ENCODE data around the gene COL28A1. TPM values are rescaled to one million over a fixed set of nuclear protein-coding genes. Genes with fewer than 3 reads are reported as not detected.

COL28A1 gene
- total and polyA plus RNA-seq, 7 donors: 0.29 to 6.3 (median 1.9) TPM

DNA sequence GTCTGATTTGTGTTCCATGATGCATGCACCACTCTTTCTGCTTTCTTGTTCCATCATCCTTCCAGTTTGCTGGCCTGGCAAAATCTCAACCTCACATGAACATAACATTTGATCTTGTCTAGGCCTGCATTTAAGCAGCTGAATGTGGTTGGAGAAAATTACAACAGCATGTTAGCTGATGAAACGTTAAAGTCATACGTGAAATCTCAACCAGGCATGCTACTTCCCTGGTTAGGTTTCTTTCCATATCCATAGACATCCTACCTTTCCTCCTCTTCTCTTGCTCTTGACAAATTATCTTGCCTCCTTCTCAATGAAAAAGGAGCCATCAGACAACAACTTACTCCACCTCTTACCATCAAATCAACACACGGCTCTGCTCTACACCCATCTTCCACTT lies 199.8 kb downstream of the COL28A1 start:
- ATAC-seq (no peak), DNase-seq (no peak)
- H3K27ac ChIP-seq: no peak overlapping the region
- no peaks in the 10 kb centered on the region for H3K4me1 ChIP-seq
- WGBS, 3 donors: 61 to 75% (median 64%) methylated on average over 3 of the region's 3 CpGs
- H3K4me3 ChIP-seq: no peak overlapping the region
- no peaks in the 10 kb centered on the region for H3K9me3 ChIP-seq
- TF ChIP-seq, protein P1, sequence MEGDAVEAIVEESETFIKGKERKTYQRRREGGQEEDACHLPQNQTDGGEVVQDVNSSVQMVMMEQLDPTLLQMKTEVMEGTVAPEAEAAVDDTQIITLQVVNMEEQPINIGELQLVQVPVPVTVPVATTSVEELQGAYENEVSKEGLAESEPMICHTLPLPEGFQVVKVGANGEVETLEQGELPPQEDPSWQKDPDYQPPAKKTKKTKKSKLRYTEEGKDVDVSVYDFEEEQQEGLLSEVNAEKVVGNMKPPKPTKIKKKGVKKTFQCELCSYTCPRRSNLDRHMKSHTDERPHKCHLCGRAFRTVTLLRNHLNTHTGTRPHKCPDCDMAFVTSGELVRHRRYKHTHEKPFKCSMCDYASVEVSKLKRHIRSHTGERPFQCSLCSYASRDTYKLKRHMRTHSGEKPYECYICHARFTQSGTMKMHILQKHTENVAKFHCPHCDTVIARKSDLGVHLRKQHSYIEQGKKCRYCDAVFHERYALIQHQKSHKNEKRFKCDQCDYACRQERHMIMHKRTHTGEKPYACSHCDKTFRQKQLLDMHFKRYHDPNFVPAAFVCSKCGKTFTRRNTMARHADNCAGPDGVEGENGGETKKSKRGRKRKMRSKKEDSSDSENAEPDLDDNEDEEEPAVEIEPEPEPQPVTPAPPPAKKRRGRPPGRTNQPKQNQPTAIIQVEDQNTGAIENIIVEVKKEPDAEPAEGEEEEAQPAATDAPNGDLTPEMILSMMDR (IDR thresholded peaks at IDR 0.05): no peak
- peaks cover 0 to 3% (median 0%) of the 10 kb centered on the region in 3 donors for H3K27me3 ChIP-seq (ENCODE audit: insufficient read depth in 3 of 3, low read length in 2 of 3)
- no peaks in the 10 kb centered on the region for H3K36me3 ChIP-seq (ENCODE audit: insufficient read depth in 1 of 2, low read depth in 1 of 2)
- intact Hi-C loops (cut with DNase I): no loop called here

DNA sequence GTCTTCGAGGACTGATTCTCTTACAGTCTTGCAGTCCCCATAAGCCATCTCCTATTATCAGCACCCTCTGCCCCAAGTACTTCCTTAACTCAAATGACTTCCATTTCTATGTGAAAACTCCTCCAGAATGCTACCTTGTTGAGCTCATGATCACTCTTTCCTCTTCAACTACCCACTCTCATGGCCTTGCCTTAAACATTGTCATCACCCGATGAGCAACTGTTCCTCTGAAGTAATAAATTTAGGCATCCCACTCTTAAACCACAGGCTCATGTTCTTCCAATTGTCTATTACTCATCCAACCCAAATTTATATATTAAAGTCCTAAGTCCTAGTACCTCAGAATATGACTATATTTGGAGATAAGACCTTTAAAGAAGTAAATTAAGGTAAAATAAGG lies 200.5 kb downstream of the COL28A1 start:
- 90 to 96% (median 94%) methylated on average over 2 of the region's 2 CpGs for WGBS, 3 donors
- H3K4me3 ChIP-seq: no peak overlapping the region
- peaks cover 0 to 3% (median 0%) of the 10 kb centered on the region in 3 donors for H3K27me3 ChIP-seq (ENCODE audit: insufficient read depth in 3 of 3, low read length in 2 of 3)
- H3K4me1 ChIP-seq: no peaks in the 10 kb centered on the region
- intact Hi-C loops (cut with DNase I): no loop called here
- no peak for DNase-seq
- H3K36me3 ChIP-seq (ENCODE audit: insufficient read depth in 1 of 2, low read depth in 1 of 2): no peaks in the 10 kb centered on the region
- no peaks in the 10 kb centered on the region for H3K9me3 ChIP-seq
- TF ChIP-seq, protein P1 (IDR thresholded peaks at IDR 0.05): no peak
- no peak overlapping the region for H3K27ac ChIP-seq
- ATAC-seq: no peak

DNA sequence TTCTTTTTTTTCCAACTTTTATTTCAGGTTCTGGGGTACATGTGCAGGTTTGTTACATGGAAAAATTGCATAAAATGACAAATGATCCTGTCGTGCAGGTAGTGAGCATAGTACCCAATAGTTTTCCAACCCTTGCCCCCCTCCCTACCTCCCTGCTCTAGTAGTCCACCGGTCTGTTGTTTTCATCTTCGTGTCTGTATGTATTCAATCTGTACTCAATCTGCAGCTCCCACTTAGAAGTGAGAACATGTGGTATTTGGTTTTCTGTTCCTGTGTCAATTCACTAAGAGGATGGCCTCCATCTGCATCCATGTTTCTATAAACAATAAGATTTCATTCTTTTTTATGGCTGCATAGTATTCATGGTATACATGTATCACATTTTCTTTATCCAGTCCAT lies 202.1 kb downstream of the COL28A1 start:
- Histone ChIP-seq H3K4me1 (no peaks in the 10 kb centered on the region), H3K4me3 (no peak overlapping the region), H3K27me3 (ENCODE audit: insufficient read depth in 3 of 3, low read length in 2 of 3) (peaks cover 0 to 3% (median 0%) of the 10 kb centered on the region in 3 donors), H3K27ac (no peak overlapping the region), H3K36me3 (ENCODE audit: insufficient read depth in 1 of 2, low read depth in 1 of 2) (no peaks in the 10 kb centered on the region), H3K9me3 (no peaks in the 10 kb centered on the region)
- intact Hi-C loops (cut with DNase I): no loop called here
- 81 to 94% (median 88%) methylated on average over 3 of the region's 3 CpGs for whole genome bisulfite sequencing, 3 donors
- DNase-seq: no peak
- no peak for ATAC-seq
- TF ChIP-seq, protein P1 (IDR thresholded peaks at IDR 0.05): no peak

DNA sequence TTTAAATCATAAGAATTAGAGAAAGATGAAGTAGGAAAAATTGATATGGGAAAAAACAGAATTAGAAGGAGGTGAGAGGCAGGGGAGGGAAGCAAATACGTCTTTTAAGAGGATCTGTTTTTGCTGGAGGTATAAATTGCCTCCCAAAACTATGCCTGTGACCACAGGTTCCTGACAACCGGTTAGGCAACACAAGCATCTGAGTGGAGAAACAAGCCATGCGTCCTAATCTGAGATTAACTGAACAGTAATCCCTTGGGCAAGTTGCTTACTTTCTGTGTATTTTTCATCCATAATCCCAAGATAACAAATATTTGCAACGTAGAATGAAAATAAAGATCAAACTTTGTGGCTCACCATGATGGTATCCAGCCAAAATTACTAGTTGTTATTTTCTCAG lies 204.2 kb downstream of the COL28A1 start:
- intact Hi-C loops (cut with DNase I): no loop called here
- no peak for ATAC-seq
- Histone ChIP-seq H3K27me3 (ENCODE audit: insufficient read depth in 3 of 3, low read length in 2 of 3) (peaks cover 0 to 3% (median 0%) of the 10 kb centered on the region in 3 donors), H3K36me3 (ENCODE audit: insufficient read depth in 1 of 2, low read depth in 1 of 2) (no peaks in the 10 kb centered on the region), H3K27ac (no peak overlapping the region), H3K4me1 (no peaks in the 10 kb centered on the region), H3K9me3 (no peaks in the 10 kb centered on the region), H3K4me3 (no peak overlapping the region)
- TF ChIP-seq, protein P1 (IDR thresholded peaks at IDR 0.05): no peak
- WGBS, 3 donors: 50 to 77% (median 55%) methylated on average over 4 of the region's 4 CpGs
- DNase-seq: no peak

DNA sequence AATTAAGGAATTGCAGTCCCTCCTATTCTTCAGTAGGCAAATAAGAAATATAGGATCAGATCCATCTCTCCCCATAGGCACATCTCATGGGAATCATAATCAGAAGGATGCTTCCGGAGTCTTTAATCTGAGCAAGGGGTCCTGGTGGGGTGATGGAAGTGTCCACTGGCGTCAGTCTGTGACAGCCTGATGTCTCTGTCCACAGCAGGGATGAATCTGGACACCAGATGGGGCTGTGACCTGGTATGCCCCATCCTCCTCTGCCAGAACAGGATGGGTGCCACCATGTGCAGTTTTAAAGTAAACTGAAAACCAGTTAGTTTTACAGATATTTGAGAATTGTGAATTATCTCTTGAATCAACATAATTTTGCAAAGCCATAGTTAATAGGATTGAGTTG lies 204.7 kb downstream of the COL28A1 start:
- Histone ChIP-seq H3K36me3 (ENCODE audit: insufficient read depth in 1 of 2, low read depth in 1 of 2) (no peaks in the 10 kb centered on the region), H3K9me3 (no peaks in the 10 kb centered on the region), H3K27me3 (ENCODE audit: insufficient read depth in 3 of 3, low read length in 2 of 3) (peaks cover 0 to 3% (median 0%) of the 10 kb centered on the region in 3 donors), H3K27ac (no peak overlapping the region), H3K4me1 (no peaks in the 10 kb centered on the region), H3K4me3 (no peak overlapping the region)
- intact Hi-C loops (cut with DNase I): no loop called here
- WGBS, 3 donors: 12 to 27% (median 16%) methylated on average over 2 of the region's 2 CpGs
- DNase-seq (no peak), ATAC-seq (no peak)
- TF ChIP-seq, protein P1 (IDR thresholded peaks at IDR 0.05): no peak

Measured in psoas muscle (tissue), 8 donors.